Right atrium auricular region (tissue), 2 donors: Measurements from ENCODE around the gene BCKDHB. TPM values are rescaled to one million over a fixed set of nuclear protein-coding genes. Genes with fewer than 3 reads are reported as not detected.

ENCODE experiments used
- DNase-seq: peaks from one replicate; pipeline ENCODE4 v3.0.0-alpha.2; 2019; ENCODE audit warnings: low spot score
- H3K27ac ChIP-seq, 2 donors: fragments of 200-600 bp; sonication (generic); 1 replicate in 1 of 2; 2 replicates in 1 of 2; pipeline ENCODE4 v1.5.1; 2016 to 2019
- H3K27me3 ChIP-seq, 2 donors: fragments of 200-600 bp; sonication (generic); one replicate each; pipeline versions ENCODE4 v1.5.1 to v1.6.0; 2017 to 2019
- H3K36me3 ChIP-seq: fragments of 200-600 bp; sonication (generic); one replicate; pipeline ENCODE4 v1.5.1; 2016
- H3K4me1 ChIP-seq, 2 donors: fragments of 200-600 bp; sonication (generic); one replicate each; pipeline versions ENCODE4 v1.5.1 to v1.6.0; 2017 to 2019
- H3K4me3 ChIP-seq, 2 donors: fragments of 200-600 bp; sonication (generic); 1 replicate in 1 of 2; 2 replicates in 1 of 2; pipeline ENCODE4 v1.5.1; 2017 to 2019; ENCODE audit warnings: mild to moderate bottlenecking in 1 of 2, moderate library complexity in 1 of 2
- H3K9me3 ChIP-seq, 2 donors: fragments of 200-600 bp; sonication (generic); one replicate each; pipeline ENCODE4 v1.5.1; 2019
- CTCF ChIP-seq, 2 donors: fragments of 200-600 bp; sonication (generic); IDR thresholded peaks; one replicate each; pipeline ENCODE4 v1.5.1; 2019; ENCODE audit warnings: antibody characterized with exemption in 2 of 2
- total RNA-seq, 2 donors: library from RNA; depleted of rRNA; stranded (reverse); fragments of >200 nt; gene quantifications; one replicate each; pipeline ENCODE4 v1.1.0, GENCODE V29; 2016

BCKDHB gene
- total RNA-seq, 2 donors from 2014 or later, result 8.1 to 23.3 TPM

- H3K36me3 ChIP-seq, result no peaks in the 10 kb centered on the region
- H3K4me1 ChIP-seq, result no peaks in the 10 kb centered on the region
- H3K9me3 ChIP-seq, result no peaks in the 10 kb centered on the region
- TF ChIP-seq CTCF (IDR thresholded peaks at IDR 0.05), result no peak
- H3K27ac ChIP-seq, result no peak overlapping the region
- no peak for DNase-seq
- H3K27me3 ChIP-seq, result no peaks in the 10 kb centered on the region
- H3K4me3 ChIP-seq, result no peak overlapping the region
Observed at GRCh38 chr6:80091506-80091905, 15.0 kb upstream of the BCKDHB start.

DNA sequence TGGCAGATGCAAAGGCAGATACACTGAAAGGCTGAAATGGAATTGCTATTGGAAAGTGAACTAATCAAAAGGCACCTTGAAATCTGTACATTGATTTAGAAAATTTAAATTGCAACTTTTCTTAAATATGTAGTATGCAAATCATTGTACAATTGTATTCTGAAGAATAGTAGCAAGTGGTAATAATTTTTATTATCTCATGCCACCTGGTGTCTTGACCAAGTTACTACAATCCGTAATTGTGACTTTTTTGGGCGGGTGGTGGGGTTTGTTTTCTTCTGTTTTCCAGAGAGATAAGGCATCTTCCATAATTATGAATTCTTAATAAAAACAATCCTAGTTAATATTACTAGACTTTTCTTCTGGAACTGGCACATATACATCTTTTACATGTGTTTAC is 12.5 kb upstream of the BCKDHB start:
- H3K27me3 ChIP-seq, result no peaks in the 10 kb centered on the region
- no peaks in the 10 kb centered on the region for H3K9me3 ChIP-seq
- H3K4me3 ChIP-seq, result no peak overlapping the region
- peak in 1 of 2 donors; percentile 64 for TF ChIP-seq CTCF (IDR thresholded peaks at IDR 0.05)
- H3K36me3 ChIP-seq, result no peaks in the 10 kb centered on the region
- no peaks in the 10 kb centered on the region for H3K4me1 ChIP-seq
- no peak overlapping the region for H3K27ac ChIP-seq
- DNase-seq, result no peak

DNA sequence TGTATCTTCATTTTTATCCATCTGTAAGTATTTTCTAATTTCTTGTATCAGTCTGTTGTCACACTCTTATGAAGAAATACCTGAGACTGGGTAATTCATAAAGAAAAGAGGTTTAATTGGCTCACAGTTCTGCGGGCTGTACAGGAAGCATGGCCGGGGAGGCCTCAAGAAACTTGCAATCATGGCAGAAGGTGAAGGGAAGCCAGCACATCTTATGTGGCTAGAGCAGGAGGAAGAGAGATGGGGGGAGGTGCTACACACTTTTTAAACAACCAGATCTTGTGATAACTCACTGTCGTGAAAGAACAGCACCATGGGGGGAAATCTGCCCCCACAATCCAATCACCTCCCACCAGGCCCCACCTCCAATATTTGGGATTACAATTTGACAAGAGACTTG is 10.9 kb upstream of the BCKDHB start:
- H3K27me3 ChIP-seq, result no peaks in the 10 kb centered on the region

GRCh38 chr6:80098392-80098791 is 8.1 kb upstream of the BCKDHB start:
- H3K27ac ChIP-seq, result no peak overlapping the region
- no peak for TF ChIP-seq CTCF (IDR thresholded peaks at IDR 0.05)
- H3K36me3 ChIP-seq, result no peaks in the 10 kb centered on the region
- no peak for DNase-seq
- no peaks in the 10 kb centered on the region for H3K4me1 ChIP-seq
- H3K27me3 ChIP-seq, result no peaks in the 10 kb centered on the region
- no peak overlapping the region for H3K4me3 ChIP-seq
- H3K9me3 ChIP-seq, result no peaks in the 10 kb centered on the region

More for the DNA sequence above, 10.9 kb upstream of the BCKDHB start:
- no peak overlapping the region for H3K27ac ChIP-seq
- DNase-seq, result no peak
- TF ChIP-seq CTCF (IDR thresholded peaks at IDR 0.05), result no peak
- no peaks in the 10 kb centered on the region for H3K9me3 ChIP-seq
- H3K4me3 ChIP-seq, result no peak overlapping the region
- no peaks in the 10 kb centered on the region for H3K36me3 ChIP-seq
- H3K4me1 ChIP-seq, result no peaks in the 10 kb centered on the region

GRCh38 chr6:80104520-80104919 is 2.0 kb upstream of the BCKDHB start:
- H3K27ac ChIP-seq, result no peak overlapping the region
- no peak for DNase-seq

More at GRCh38 chr6:80104520-80104919, 2.0 kb upstream of the BCKDHB start:
- Histone ChIP-seq H3K27me3 (no peaks in the 10 kb centered on the region), H3K4me1 (peaks cover 0 to 7% of the 10 kb centered on the region in 2 donors), H3K4me3 (no peak overlapping the region), H3K36me3 (no peaks in the 10 kb centered on the region), H3K9me3 (no peaks in the 10 kb centered on the region)
- TF ChIP-seq CTCF (IDR thresholded peaks at IDR 0.05), result no peak
